ENCODE measurements around the gene SUPT3H. TPM values are rescaled to one million over a fixed set of nuclear protein-coding genes. Genes with fewer than 3 reads are reported as not detected.

SUPT3H gene
- total RNA-seq, 1 donor from 2014 or later = 63.6 TPM

- FAIRE-seq (no peak), DNase-seq (ENCODE audit: low spot score in 2 of 2) (no peak)
These were observed 16.9 kb upstream of the SUPT3H start for GRCh38 chr6:45394586-45395095.

DNA sequence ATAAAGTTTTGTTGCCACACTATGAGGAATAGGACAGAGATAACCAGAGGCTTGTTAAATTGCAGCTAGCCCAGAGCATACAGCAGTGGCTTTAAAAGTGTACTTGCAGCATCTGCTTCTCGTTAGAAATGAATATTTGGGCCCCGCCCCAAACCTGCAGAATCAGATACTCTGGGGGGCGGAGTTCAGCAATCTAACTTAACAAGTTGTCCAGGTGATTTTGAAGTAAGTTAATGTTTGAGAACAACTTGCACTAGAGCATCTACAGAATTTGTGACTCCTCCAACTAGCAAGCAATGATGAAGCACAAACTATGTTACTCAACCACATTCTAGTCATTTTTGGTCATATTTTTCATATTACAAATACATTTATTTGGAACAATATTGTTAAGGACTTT is 10.6 kb upstream of the SUPT3H start:
- no peak for FAIRE-seq
- no peak for DNase-seq (ENCODE audit: low spot score in 2 of 2)

- no peak for FAIRE-seq
- no peak for DNase-seq (ENCODE audit: low spot score in 2 of 2)
These were observed 9.5 kb upstream of the SUPT3H start for GRCh38 chr6:45387236-45387635.

DNA sequence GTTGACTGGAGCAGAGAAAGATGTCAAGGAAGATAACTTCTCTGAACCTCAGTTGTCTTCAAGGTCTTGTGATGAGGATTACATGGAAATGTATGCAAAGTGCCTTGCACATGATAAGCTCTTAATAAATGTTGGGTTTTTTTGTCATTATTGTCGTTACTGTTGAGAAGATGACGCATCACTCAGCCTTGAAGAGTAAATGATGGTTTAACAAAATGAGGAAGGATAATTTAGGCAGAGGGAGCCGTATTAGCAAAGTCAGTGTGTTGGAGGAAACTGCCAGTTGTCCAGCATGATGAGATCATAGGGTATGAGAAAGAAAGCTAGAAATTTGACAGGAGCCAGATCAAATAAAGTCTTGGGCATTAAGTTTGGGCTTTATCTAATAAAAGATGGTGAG is 8.8 kb upstream of the SUPT3H start:
- no peak for DNase-seq (ENCODE audit: low spot score in 2 of 2)
- FAIRE-seq = no peak

DNA sequence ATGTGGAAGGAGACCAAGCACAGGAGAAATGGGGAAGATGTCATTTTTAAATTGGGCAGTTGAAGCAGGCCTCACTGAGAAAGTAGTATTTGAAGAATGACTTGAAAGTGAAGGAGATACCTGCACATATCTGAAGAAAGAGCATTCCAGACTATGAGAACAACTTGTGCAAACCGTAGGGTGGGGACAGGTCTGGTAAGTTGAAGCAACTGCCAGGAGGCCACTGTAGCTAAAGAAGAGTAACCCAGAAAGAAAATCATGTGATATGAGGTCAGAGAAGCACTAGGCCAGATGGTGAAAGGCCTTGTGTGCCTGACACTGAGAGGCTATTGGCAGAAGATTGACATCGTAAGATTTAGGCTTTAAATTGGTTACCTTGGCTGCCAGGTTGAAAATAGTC is 4.7 kb upstream of the SUPT3H start:
- DNase-seq (ENCODE audit: low spot score in 2 of 2) (no peak), FAIRE-seq (no peak)

DNA sequence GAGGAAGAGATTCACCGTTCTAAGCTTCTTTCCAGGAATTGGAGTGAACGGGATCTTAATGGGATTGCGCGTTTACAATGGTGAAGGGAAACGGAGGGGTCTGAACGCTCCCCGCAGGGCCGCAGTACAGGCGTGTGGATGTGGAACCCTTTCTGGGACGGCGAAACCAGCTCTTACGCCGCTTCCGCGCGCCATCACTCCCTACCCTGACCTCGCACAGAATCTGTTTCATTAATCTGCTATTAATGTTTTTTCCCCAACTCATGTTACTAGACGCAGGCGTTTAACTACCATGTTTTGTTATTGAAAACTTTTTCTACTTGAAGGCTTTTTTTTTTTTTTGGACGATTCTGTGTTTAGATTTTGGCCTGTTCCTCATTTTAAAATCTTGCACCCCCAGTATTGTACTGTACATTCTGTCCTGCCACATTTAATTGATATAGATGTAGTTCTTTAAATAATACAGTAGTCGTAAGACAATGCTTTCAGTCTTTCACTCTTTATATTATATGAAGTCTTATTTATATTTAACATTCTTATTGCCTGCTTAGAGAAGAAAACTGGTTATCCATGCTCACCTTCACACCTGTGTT is 696 bp upstream of the SUPT3H start:
- FAIRE-seq (no peak), DNase-seq (ENCODE audit: low spot score in 2 of 2) (peak in 1 of 2 donors; percentile 14)

DNA sequence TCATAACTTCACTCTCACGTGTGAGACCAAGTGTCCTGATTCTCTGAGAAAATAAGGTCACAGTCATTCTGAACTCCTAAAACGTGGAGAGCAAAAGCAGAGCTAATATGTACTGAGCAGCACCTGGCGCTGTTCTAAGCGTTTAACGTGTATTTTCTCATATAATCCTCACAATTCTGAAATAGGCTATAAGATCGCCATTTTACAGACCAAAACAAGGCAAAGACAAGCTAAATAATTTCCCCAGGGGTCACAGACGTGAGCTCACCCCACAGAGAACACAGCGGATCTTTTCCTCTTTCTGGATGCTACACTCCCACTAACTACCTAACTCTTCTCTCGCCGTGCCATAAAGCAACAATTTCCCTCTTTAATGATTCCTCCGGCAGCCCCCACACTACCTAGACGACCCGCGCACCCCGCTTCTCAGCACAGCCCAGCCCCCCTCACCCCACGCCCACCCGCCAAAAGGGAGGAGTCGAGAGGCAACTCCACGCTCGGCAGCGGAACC is 636 bp downstream of the SUPT3H start:
- FAIRE-seq = no peak
- no peak for DNase-seq (ENCODE audit: low spot score in 2 of 2)

DNA sequence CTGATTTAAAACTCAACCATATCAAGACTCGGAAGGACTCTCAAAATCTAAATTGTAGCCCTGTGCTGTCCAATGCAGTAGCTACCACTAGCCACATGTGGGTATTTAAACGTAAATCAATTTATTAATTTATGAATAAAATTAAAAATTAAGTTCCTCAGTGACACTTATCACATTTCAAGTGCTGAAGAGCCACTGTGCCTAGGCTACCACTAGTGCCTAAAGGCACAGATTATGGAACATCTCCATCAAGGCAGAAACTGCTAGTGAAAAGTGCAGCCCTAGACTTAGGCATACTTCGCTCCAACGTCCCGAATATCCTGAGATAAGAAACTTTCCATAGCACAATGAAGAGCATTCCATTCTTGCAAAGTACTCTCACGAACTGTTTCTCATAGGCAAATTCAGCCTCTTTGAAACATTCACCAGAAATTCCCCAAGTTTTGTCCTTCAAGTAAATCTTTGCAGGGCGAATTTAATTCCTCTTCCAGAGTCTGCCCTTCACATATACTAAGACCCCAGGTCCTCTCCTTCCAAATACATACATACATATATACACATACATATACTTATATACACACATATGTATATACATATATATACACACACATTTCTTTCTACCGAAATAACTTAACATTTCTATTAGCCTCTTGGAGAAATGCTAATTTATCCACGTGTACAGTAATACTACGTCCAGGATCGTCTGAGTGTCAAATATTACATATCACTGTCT is 1.3 kb downstream of the SUPT3H start:
- DNase-seq (ENCODE audit: low spot score in 2 of 2) = no peak
- FAIRE-seq = no peak

GRCh38 chr6:45375449-45375848 is 2.3 kb downstream of the SUPT3H start:
- FAIRE-seq (no peak), DNase-seq (ENCODE audit: low spot score in 2 of 2) (no peak)

GRCh38 chr6:45371924-45372573 is 5.7 kb downstream of the SUPT3H start:
- no peak for DNase-seq (ENCODE audit: low spot score in 2 of 2)
- no peak for FAIRE-seq

DNA sequence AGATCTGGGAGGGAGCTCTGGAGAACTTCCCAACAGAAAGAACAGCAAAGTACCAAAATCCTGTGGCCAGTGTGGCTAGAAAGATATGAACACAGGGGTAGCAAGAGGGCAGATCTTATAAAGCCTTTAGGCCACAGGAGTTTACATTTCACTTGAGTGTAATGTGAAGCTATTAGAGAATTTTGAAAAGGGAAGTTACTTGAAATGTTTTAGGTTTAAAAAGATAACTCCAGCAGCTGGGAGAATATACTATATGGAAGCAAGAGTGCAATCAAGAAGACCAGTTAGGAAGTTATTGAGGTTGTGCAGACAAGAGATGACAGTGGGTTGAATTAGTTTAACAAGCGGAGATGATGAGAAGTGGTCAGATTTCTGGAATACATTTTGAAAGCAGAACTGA is 7.9 kb downstream of the SUPT3H start:
- no peak for FAIRE-seq
- DNase-seq (ENCODE audit: low spot score in 2 of 2) = no peak

DNA sequence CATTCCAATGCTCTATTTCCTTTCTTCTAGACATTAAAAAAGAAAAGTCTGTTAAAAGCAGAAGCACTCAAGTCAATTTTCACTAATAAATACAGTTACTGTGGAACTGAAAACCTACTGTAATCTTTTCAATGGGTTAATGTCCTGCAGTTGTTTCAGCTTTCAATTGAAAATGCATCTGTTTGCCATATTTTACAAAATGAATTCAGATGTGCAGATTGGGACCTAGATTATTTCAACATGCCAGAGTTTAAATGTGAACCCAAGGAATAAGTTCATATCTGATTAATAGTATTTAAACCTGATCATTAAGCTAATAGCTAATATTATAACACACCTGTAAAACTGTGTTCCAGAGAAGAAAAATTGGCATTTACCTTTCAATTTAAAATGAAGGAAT is 9.7 kb downstream of the SUPT3H start:
- no peak for DNase-seq (ENCODE audit: low spot score in 2 of 2)
- FAIRE-seq = no peak

GRCh38 chr6:45366534-45366933 is 11.2 kb downstream of the SUPT3H start:
- FAIRE-seq = no peak
- DNase-seq (ENCODE audit: low spot score in 2 of 2) = no peak

- no peak for DNase-seq (ENCODE audit: low spot score in 2 of 2)
- FAIRE-seq = peak; percentile 48
These were observed 12.7 kb downstream of the SUPT3H start for GRCh38 chr6:45365036-45365435.

GRCh38 chr6:45364466-45364865 is 13.3 kb downstream of the SUPT3H start:
- no peak for DNase-seq (ENCODE audit: low spot score in 2 of 2)
- no peak for FAIRE-seq

GRCh38 chr6:45353654-45354053 is 24.1 kb downstream of the SUPT3H start:
- no peak for FAIRE-seq
- DNase-seq (ENCODE audit: low spot score in 2 of 2) = no peak

- no peak for DNase-seq (ENCODE audit: low spot score in 2 of 2)
- FAIRE-seq = no peak
These were observed 26.1 kb downstream of the SUPT3H start for GRCh38 chr6:45351667-45352066.

- DNase-seq (ENCODE audit: low spot score in 2 of 2) = no peak
- FAIRE-seq = no peak
These were observed 26.7 kb downstream of the SUPT3H start for GRCh38 chr6:45351076-45351475.

GRCh38 chr6:45350186-45350710 is 27.5 kb downstream of the SUPT3H start:
- FAIRE-seq = no peak

DNA sequence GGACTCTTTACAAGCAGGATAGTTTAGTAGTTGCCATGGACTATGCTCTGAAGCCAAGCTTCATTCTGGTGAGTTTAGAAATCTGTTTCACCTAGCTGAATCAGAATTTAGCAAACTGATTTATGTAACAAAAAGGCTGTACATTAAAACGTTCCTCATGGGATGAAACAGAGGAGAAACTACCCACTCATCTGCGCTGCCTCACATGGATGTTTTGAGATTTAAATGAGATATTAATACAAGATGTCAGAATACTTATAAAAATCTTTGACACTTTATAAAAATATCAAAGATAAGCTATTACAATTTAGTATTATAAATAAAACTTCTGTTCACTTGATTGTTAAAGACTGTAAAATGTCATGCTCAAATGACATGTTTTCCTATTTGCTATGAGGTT is 32.8 kb downstream of the SUPT3H start:
- DNase-seq (ENCODE audit: low spot score in 2 of 2) (no peak), FAIRE-seq (no peak)

More at GRCh38 chr6:45350186-45350710, 27.5 kb downstream of the SUPT3H start:
- DNase-seq (ENCODE audit: low spot score in 2 of 2) = no peak

GRCh38 chr6:45328523-45328922 is 49.2 kb downstream of the SUPT3H start:
- FAIRE-seq (no peak), DNase-seq (ENCODE audit: low spot score in 2 of 2) (no peak)

Data from frontal cortex (tissue), 4 donors.